HTR-8/SVneo (cell line): ENCODE data around the gene PON1.

Experiments used
- DNase-seq: peaks from one replicate; pipeline ENCODE4 v3.0.0; 2011; ENCODE audit warnings: low spot score, mixed read lengths; ENCODE audit not compliant: insufficient read length
- FAIRE-seq: peaks from 2 replicates; lab custom pipeline; 2011; peaks lifted over from hg19 to GRCh38; lab: Jason Lieb, UNC

Gene PON1

DNA sequence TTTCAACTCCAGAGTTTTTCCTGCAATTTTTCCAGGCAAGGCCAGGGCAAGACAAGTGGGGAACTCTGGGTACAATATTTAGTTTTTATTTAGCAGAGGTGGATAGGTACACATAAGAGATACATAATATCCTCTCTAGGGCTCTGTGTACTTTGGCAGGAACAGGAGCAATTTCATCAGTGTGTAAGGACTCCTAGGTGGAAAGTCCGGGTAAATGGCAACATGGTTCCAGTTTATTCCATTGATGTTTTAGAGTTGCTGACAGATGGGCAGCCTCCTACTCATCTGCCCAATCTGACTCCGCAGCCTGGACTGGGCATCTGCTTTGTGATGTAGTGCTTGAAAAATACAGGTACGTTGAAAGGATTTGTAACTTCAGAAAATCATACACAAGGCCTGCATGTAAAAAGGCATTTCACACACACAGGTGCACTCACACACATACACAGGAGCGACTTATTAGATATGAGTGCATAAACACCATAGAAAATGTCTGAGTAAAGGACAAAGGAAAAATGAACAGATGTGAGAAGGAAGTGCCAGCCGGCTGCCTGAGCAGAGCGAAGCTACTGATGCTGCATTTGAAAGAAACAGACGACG, 5.7 kb downstream of the PON1 start:
- DNase-seq (no peak), FAIRE-seq (no peak)

DNA sequence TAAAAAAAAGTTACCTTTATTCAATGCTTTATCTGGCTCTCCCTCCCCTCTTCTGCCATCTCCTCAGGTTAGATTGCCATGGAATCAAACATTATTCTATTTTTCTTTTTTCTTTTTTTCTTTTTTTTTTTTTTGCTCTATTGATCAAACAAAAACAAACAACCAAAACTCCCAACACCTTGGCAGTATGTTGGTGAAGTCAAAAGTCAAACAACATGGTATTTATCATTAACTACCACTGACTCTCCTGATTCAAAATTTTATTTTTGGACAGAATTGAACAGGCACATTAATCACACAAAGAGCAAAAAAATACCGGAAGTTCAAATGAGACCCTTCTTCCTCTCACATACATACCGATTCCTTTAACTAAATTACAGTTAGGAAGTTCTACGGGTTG, 6.4 kb downstream of the PON1 start:
- DNase-seq = no peak
- FAIRE-seq = no peak

DNA sequence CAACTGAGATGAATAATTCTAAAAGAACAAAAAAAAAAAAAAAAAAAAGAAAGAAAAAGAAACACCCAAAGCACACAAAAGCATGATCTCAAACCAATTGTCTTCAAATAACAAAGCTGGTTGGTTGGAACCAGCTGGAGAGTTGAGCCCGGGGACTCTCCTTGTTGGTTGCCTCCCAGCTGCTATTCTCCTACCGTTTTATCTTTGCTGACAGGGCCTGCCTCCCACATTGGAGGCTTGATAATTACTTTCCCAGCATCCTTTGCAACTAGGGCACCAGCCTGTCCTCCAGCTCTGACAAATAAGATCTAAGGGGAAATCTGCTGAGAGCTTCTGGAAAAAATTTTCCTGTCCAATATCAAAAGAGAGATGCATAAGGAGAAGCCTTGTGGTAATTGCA, 6.8 kb downstream of the PON1 start:
- no peak for FAIRE-seq
- DNase-seq = no peak

DNA sequence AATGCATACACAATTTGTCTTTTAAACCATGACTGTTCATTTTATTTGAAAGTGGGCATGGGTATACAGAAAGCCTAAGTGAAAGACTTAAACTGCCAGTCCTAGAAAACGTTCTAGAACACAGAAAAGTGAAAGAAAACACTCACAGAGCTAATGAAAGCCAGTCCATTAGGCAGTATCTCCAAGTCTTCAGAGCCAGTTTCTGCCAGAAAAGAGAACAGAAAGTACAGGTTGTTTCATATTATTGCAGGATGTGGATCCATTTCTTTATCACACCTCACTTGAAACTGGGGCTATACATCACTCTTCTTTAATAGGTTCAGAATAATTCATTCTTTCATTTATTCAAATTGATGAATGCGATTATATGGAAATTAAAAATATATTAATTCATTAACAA, 7.7 kb downstream of the PON1 start:
- FAIRE-seq = no peak

DNA sequence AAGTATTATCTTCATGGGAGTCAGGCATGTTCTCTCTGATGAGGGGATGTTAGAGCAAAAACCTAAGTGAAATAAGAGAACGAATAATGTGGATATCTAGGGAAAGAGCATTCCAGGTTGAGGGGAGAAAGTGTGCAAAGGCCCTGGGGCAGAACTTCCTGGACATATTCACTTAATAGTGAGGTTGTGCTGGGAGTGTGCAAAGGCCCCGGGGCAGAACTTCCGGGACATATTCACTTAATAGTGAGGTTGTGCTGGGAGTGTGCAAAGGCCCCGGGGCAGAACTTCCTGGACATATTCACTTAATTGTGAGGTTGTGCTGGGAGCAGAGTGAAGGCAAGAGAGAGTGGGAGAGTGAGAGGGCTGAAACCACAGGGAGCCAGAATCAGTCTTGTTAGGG, 11.8 kb downstream of the PON1 start:
- DNase-seq = no peak
- no peak for FAIRE-seq

More for the DNA sequence above, 7.7 kb downstream of the PON1 start:
- DNase-seq = no peak

DNA sequence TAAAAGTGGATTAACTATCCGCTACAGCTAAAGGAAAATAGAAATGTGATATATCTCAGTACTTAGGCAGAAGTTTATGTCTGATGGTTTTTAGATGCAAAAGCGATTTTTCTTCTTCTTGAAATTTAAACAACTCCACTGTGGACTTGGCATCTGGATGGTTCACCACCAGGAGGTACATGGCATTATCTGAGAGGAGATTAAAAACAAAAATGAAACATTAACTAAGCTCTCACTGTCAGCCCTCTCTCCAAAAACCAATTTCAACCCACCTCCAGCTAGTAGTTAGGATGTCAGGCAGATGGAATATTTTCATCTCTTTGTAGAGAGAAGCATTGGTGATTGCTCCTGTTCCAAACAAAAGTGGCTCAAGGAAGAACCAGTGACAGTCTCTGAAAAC, 12.9 kb downstream of the PON1 start:
- no peak for DNase-seq
- no peak for FAIRE-seq

DNA sequence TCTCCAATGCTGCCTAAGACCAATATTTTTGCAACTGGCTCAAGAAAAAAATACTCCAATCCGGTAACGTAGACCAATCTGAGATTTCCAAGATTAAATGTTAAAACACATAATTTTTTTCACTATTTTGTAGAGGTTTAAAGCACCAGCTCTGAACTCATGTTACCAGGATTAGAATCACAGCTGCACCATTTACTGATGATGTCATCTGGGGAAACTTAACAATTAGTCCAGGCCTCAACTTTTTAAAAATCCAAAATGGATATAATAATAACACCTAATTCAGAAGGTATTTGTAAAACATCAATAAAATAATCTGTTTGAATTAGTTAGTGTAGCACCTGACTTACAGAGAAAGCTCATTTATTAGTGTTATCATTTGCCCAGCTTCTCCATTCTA, 14.4 kb downstream of the PON1 start:
- FAIRE-seq = no peak
- DNase-seq = no peak

DNA sequence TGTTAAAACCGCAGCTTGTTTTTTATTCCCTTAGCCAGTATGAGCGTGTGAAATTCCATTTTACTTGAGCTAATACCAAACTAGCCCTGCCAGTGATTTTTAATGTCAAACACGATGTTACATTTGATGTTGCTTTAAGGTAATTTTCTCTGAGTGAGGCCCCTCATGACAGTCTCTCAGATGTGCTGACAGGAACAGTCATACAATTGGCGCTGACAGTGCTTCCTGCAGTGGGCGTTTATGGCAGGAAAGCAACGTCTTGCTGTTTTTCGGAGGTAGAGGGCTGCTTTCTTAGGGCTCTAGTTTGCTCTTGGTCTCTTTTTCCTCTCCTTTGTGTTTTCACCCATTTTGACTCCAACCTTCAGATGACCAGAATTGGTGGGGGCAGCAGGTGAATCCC, 19.3 kb downstream of the PON1 start:
- DNase-seq = no peak
- no peak for FAIRE-seq

DNA sequence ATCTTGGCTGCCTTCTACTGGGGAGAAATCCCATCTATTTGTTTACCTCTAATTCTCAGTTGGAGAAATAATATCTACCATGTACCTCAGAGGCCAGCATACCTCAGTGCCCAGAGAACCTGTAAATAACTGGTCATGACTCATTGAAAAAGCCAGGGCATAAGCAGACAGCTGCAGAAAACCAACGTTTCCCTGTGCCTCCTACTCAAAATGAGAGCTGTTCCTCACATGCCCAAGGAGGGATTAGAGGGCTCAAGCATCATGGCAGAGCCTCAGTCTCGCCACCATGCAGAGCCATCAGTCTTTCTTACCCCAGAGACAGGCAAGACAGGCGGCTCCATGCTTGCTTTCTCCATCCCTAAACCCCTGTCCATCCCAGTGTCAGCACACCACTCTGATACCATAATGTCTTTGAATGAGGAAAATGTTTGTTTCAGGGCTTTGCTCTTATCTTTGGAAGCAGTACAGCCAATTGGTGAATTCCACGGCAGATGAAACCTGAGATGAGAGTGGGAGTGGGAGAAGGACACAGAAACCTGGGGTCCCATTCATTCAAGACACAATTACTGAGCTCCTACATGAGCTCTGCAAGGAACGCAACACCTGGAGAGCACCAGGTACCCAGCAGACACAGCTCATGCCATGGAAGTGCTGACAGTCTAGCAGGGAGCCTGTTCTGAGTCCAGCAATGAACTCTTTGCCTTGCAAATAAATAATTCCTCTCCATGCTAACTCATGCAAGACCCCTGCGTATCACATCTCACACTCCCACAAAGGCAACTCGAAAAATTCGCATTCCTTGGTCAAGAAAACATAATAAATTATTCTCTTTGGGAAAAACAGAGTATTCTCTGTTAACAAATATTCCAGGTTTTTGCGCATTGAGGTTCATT, 21.1 kb downstream of the PON1 start:
- no peak for FAIRE-seq
- peak; percentile 3 for DNase-seq

DNA sequence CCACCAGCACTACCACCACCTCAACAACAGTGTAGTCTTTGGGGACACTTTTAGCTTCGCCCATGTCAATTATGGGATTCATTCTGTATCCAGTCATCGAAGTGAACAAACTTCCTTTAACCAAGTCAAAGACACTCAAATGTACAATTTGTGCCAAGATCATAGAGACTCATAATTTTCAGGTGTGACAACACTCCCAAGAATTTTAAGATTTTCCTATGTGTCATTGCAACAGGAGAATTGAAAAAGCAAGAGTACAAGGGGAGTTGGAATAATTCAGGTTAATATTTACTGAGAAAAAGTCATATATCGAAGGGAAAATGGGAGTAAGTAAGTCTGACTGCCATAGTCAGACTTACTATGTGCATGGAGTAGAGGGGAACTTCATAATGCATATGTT, 26.2 kb downstream of the PON1 start:
- DNase-seq = no peak
- no peak for FAIRE-seq

DNA sequence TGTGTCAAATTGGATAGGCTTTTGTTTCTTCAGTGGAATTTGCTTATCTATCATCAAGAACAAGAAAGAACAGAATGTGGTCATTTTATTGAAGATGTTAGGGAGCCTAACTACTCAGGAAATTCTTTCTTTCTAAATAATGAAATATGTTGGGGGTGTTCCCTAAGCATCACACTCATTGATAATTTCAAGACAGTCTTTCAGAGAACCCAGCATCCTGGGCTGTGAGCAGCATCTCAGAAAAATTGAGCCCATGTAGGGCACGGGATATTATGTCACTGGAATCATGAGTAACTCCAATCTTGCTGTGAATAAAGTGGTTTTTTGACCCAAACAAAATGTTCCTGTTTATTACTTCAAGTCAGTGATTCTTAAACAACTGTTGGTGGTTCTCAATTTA, 27.3 kb downstream of the PON1 start:
- FAIRE-seq (no peak), DNase-seq (no peak)

DNA sequence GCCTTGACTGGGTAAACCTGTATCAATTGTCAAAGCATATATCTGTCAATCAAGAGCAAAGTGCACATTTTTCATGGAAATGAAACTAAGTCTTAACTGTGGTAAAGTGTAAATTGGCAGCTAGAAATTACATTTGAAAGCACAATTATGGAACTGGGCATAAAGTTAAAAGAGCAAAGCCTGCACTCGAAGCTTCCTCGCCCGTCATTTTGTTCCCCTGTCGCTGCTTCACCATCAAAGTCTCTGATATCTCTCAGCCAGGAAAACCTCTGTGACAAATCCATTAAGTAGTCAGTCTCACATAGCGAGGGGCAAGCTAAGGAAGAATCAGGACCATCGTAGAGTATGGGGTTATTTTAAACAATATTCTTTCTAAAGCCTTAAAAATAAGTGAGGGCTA, 27.9 kb downstream of the PON1 start:
- FAIRE-seq = no peak
- DNase-seq = no peak

DNA sequence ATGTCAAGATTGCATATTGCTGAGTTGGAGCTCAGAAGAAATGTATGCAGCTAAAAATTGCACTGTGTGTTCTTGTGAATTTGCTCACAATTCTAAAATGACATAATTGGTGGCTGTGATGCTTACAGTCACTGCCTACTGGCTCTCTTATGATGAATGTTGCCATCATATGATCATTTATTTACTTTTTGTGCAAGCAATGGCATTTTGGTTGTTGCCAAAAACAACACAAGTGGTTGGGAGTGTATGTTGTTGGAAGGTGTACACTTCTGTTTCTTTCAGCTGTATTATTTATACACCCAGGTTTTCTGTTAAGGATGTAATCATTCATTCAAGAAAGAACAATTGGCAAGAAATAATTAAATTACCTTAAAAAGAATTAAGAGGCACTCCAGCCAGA, 28.9 kb downstream of the PON1 start:
- DNase-seq = no peak
- FAIRE-seq = no peak

DNA sequence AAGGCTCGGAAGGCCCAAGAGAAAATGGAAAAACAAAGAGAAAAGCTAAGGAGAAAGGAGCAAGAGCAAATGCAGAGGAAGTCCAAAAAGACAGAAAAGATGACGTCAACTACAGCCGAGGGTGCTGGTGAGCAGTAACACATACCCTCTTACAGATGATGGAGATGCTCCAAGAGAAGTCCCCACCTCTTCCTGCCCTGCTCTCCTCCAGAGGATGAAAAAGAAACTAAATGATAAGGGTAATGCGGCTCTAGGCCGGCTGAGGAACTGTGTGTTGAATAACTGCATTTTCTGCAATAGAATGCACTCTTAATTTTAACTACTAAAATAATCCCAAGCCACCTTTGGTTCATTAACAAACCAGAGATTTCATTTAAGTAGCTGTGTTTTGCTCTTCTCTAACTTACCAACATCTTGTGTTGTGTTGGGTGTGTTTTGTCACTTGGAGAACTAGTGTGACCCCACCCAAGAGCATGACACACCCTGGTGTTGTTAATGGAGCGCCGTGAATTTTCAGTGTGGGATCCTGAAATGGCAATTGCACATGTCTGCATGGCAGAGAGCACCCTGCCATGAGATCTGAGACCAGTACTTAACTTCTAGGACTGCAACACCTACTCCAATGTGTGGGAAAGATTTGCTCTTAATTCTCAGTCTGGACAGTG, 34.0 kb downstream of the PON1 start:
- FAIRE-seq = no peak
- DNase-seq = no peak

DNA sequence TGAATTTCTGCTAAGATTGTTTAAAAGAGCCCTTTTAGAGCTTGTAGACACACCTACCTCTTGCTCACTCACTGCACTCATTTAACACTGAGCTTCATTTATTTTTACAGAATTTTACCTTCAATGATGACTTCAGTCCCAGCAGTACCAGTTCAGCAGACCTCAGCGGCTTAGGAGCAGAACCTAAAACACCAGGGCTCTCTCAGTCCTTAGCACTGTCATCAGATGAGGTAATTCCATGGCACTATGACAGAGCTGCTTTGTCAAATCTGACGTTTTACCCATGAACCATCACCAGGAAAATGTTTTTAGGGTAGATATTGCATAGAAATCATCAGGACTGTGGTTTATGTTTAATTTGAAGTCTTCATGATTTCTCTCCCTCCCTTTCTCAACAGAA, 38.2 kb downstream of the PON1 start:
- no peak for DNase-seq
- no peak for FAIRE-seq

DNA sequence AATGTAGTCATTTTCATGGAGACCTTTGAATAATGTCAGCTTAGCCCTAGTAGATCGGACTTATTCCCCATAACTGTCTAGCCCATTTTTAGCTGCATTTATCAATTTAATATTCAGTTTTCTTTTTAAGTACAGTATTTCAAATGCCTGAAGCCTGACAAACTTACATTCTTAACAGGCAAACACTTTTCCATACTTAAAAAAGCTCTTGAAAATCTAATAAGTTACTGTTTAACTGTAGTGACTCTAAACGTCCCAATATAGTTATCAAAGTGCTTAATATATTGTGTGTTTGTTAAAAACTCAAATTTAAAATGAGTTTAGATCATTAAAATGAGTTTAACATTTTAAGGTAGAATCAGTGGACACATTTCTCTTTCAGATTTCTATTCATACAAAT, 44.9 kb downstream of the PON1 start:
- no peak for FAIRE-seq
- DNase-seq = no peak

DNA sequence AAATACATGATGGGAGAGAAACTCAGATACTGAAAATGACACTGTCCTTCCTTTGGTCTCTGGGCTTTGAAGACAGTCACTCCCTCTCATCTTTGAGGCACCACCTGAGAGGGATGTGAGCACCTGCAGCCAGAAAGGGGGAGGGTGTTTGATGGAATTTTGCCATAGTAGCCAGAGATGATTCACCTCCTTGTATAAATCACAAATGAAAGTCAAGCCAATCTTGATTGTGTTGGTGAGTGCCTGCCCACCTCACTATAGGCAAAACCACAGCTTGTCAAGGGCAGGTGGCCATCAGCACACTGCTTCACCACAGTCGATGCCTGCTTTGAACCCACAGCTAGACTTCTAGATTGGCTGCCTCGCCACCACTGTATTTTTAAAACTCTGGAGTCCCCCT, 48.2 kb downstream of the PON1 start:
- FAIRE-seq (no peak), DNase-seq (no peak)

DNA sequence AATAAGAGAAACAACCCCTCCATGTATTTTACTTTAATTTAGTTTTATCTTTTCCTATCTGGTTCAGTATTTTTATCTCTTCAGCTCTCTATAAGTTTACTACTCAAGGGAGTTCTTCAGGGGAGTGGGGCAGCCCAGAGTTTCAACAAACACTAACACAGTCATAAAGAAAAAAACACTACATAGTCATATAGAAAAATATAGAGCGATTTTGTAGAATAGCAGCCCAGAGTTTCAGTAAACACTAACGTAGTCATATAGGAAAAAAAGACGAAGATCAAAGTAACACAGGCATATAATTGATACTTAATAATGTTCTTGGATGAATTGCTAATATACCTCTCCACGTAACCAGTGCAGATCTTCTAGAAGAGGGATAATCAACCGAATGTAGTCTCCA, 54.7 kb downstream of the PON1 start:
- FAIRE-seq = no peak

DNA sequence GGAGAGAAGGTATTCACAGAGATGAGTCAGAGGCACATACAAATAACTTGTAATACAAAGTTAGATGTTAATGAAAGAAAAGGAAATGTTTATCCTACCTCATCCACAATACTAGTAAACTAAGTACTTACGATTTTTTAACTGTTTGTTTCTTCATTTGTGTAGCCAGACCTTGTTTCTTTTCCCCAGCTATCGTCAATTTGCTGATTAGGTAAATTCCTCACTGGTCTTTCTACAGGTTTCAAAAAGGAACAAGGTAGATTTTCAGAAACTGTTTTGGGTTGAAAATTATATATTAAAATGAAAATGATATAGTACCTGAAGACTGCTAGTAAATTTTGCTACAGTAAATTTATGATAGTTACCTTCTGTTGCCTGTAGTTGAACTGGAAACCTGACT, 56.6 kb downstream of the PON1 start:
- FAIRE-seq (no peak), DNase-seq (no peak)

More for the DNA sequence above, 54.7 kb downstream of the PON1 start:
- DNase-seq = no peak

DNA sequence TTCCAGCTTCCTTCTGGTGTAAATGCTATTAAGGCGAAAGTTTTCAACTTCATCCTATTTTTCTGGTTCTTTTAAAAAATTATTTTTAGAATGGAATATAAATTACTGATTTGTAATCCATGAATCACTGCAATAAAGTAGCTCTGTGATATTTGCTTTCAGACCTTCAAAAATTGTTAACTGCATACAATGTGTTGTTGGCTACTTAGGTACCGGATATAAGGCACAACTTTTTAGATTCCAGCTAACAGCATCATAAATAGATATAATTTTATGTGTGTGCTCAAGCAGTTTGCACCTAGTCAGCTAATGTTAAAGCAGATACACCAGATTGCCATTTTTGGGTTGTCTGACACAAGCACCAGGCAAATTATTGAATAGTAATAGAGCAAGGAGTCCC, 58.7 kb downstream of the PON1 start:
- DNase-seq = no peak
- no peak for FAIRE-seq

DNA sequence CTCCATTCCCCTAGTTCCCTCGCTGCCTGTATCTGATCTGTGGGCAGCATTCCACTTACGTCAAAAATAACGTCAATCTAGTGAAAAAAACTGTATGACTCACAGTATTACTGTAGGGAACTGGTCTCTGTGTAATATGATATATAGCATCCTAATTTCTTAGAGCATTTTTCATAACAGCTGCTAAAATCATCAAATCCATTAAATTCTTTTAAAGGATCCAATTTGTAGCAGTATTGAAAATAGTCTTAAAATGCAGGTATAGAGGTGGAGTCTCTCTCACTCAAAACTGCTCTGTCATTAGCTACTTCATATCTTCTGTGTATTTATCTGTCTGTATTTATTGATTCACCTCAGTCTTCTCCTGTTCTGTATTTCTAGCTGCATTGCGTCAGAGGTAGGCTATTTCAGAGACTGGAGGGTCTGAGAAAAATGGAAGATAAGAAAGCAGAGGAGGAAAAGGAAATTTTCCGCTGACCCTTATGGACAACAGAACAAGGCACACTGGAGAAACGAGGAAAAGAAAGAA, 59.9 kb downstream of the PON1 start:
- peak; percentile 37 for DNase-seq
- no peak for FAIRE-seq
